Measurements from ENCODE around the gene SLC35A4. TPM values are rescaled to one million over a fixed set of nuclear protein-coding genes. Genes with fewer than 3 reads are reported as not detected.

The SLC35A4 gene
- total RNA-seq, 1 donor from 2014 or later = 20.7 TPM

DNA sequence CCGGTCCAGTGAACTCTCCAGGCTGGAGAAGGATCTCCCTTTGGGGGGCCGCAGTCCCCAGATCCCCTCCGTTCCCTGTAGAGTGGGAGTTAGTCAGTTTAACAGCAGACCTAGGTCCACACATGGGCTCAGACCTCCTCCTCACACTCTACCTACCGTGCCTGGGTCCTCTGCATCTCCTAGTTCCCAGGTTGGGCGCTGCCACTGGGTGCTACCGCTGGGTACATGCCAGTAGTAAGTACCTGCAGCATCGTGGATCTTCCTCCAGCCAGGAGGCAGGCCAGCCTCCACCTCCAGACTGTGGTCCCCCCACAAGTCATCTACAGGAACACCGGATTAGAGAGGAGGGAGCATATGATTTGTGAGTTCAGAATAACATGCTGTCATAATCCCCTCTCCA is 1.0 kb upstream of the SLC35A4 start:
- TF ChIP-seq EZH2phosphoT487 (IDR thresholded peaks at IDR 0.05) = no peak
- TF ChIP-seq EZH2 (IDR thresholded peaks at IDR 0.05) = no peak
- TF ChIP-seq, protein P1, sequence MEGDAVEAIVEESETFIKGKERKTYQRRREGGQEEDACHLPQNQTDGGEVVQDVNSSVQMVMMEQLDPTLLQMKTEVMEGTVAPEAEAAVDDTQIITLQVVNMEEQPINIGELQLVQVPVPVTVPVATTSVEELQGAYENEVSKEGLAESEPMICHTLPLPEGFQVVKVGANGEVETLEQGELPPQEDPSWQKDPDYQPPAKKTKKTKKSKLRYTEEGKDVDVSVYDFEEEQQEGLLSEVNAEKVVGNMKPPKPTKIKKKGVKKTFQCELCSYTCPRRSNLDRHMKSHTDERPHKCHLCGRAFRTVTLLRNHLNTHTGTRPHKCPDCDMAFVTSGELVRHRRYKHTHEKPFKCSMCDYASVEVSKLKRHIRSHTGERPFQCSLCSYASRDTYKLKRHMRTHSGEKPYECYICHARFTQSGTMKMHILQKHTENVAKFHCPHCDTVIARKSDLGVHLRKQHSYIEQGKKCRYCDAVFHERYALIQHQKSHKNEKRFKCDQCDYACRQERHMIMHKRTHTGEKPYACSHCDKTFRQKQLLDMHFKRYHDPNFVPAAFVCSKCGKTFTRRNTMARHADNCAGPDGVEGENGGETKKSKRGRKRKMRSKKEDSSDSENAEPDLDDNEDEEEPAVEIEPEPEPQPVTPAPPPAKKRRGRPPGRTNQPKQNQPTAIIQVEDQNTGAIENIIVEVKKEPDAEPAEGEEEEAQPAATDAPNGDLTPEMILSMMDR (IDR thresholded peaks at IDR 0.05) = no peak
- H2AFZ ChIP-seq (replicated peaks) = peak overlapping the region; percentile 44
- peaks cover 7% of the 10 kb centered on the region for H3K27me3 Mint-ChIP-seq (ENCODE audit: insufficient read depth, low read depth)
- H3K27me3 ChIP-seq = no peaks in the 10 kb centered on the region
- H3F3A ChIP-seq (ENCODE audit: low read depth) = no peaks in the 10 kb centered on the region
- H3K9me3 ChIP-seq (ENCODE audit: low read depth) = no peaks in the 10 kb centered on the region
- no peaks in the 10 kb centered on the region for H3K9me3 Mint-ChIP-seq
- H3K27ac Mint-ChIP-seq = no peak overlapping the region
- no peak for DNase-seq (ENCODE audit: low spot score)
- H3K4me1 ChIP-seq = peaks cover 12% of the 10 kb centered on the region
- peaks cover 31% of the 10 kb centered on the region for H3K4me1 Mint-ChIP-seq
- H3K4me3 ChIP-seq = peak overlapping the region; percentile 59
- H3K36me3 Mint-ChIP-seq = peaks cover 13% of the 10 kb centered on the region
- H3K9ac ChIP-seq = peak overlapping the region; percentile 21
- peaks cover 23% of the 10 kb centered on the region for H3K79me2 ChIP-seq (ENCODE audit: low read depth)
- no peaks in the 10 kb centered on the region for H3K36me3 ChIP-seq
- no peak overlapping the region for H3K27ac ChIP-seq
- H3K4me2 ChIP-seq = peak overlapping the region; percentile 87
- H4K20me1 ChIP-seq (ENCODE audit: low read depth) = no peaks in the 10 kb centered on the region
- peak overlapping the region; percentile 93 for H3K4me3 Mint-ChIP-seq

DNA sequence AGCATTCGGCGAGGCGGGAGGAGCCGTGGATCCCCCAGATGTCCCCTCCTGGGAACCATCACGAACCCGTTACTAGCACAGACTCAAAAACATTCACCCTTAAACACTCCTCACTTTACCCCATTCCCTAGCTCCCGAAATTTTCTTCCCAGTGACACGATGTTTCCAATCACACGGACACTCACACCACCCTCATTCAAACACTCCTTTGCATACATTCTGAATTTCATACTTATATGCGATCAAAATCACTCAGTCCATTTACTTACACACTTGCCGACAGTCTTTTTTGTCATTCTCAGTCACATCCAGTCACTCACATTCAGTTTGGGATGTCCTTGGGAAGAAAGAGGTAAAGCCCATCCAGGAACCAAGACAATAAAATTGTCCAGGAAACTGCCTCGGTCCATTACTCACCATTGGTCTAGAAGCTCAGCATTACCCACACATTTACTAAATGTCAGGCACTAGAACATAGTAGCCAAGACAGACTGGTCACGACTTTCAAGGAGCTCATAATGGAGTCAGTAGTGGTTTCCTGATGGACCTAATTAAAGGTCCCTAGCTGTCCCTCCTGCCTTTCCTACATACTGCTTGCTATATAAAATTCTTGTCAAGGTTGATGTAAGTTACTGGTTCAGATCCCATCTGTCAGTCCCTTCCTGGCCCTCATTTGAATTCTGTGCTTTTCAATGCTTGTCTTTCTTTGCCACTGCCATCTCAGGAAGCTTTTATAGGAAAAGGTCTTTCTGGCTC is 574 bp downstream of the SLC35A4 start:
- Mint-ChIP-seq H3K27ac (peak overlapping the region; percentile 50), H3K27me3 (ENCODE audit: insufficient read depth, low read depth) (peaks cover 7% of the 10 kb centered on the region), H3K9me3 (no peaks in the 10 kb centered on the region), H3K4me3 (peak overlapping the region; percentile 93), H3K36me3 (peaks cover 13% of the 10 kb centered on the region), H3K4me1 (peaks cover 31% of the 10 kb centered on the region)
- no peak overlapping the region for H3K27ac ChIP-seq
- H3K9me3 ChIP-seq (ENCODE audit: low read depth) = no peaks in the 10 kb centered on the region
- no peaks in the 10 kb centered on the region for H3F3A ChIP-seq (ENCODE audit: low read depth)
- H3K4me3 ChIP-seq = peak overlapping the region; percentile 59
- H3K36me3 ChIP-seq = no peaks in the 10 kb centered on the region
- H3K4me2 ChIP-seq = peak overlapping the region; percentile 87
- H3K4me1 ChIP-seq = peaks cover 12% of the 10 kb centered on the region
- H3K27me3 ChIP-seq = no peaks in the 10 kb centered on the region
- H3K9ac ChIP-seq = peak overlapping the region; percentile 51
- TF ChIP-seq EZH2phosphoT487 (IDR thresholded peaks at IDR 0.05) = no peak
- TF ChIP-seq, protein P1 (IDR thresholded peaks at IDR 0.05) = no peak
- H4K20me1 ChIP-seq (ENCODE audit: low read depth) = no peaks in the 10 kb centered on the region
- peak overlapping the region; percentile 44 for H2AFZ ChIP-seq (replicated peaks)
- DNase-seq (ENCODE audit: low spot score) = no peak
- peaks cover 23% of the 10 kb centered on the region for H3K79me2 ChIP-seq (ENCODE audit: low read depth)

GRCh38 chr5:140565780-140566095 is 1.1 kb downstream of the SLC35A4 start:
- H3K27ac ChIP-seq = no peak overlapping the region
- H4K20me1 ChIP-seq (ENCODE audit: low read depth) = no peaks in the 10 kb centered on the region
- H3K9ac ChIP-seq = no peak overlapping the region
- peaks cover 31% of the 10 kb centered on the region for H3K4me1 Mint-ChIP-seq
- H2AFZ ChIP-seq (replicated peaks) = no peak overlapping the region
- no peak overlapping the region for H3K27ac Mint-ChIP-seq
- H3K4me3 Mint-ChIP-seq = peak overlapping the region; percentile 93
- peaks cover 23% of the 10 kb centered on the region for H3K79me2 ChIP-seq (ENCODE audit: low read depth)
- H3K36me3 ChIP-seq = no peaks in the 10 kb centered on the region
- peak overlapping the region; percentile 87 for H3K4me2 ChIP-seq
- H3K36me3 Mint-ChIP-seq = peaks cover 13% of the 10 kb centered on the region
- no peaks in the 10 kb centered on the region for H3F3A ChIP-seq (ENCODE audit: low read depth)
- peak overlapping the region; percentile 59 for H3K4me3 ChIP-seq
- H3K9me3 Mint-ChIP-seq = no peaks in the 10 kb centered on the region
- peaks cover 12% of the 10 kb centered on the region for H3K4me1 ChIP-seq
- H3K27me3 ChIP-seq = no peaks in the 10 kb centered on the region
- H3K9me3 ChIP-seq (ENCODE audit: low read depth) = no peaks in the 10 kb centered on the region
- H3K27me3 Mint-ChIP-seq (ENCODE audit: insufficient read depth, low read depth) = peaks cover 7% of the 10 kb centered on the region
- TF ChIP-seq EZH2phosphoT487 (IDR thresholded peaks at IDR 0.05) = no peak
- TF ChIP-seq EZH2 (IDR thresholded peaks at IDR 0.05) = no peak
- TF ChIP-seq, protein P1 (IDR thresholded peaks at IDR 0.05) = no peak
- peak; percentile 19 for DNase-seq (ENCODE audit: low spot score)

Data from neural progenitor cell (in vitro differentiated cells).